Pons (tissue), 1 donor: Measurements from ENCODE around the gene CWC27.

Source experiments
- DNase-seq: peaks from one replicate; pipeline ENCODE4 v3.0.0-alpha.2; 2016; ENCODE audit warnings: low spot score

Gene CWC27

GRCh38 chr5:65035211-65036206 is 266.8 kb downstream of the CWC27 start:
- peak; percentile 82 for DNase-seq

GRCh38 chr5:65037831-65038815 is 269.4 kb downstream of the CWC27 start:
- no peak for DNase-seq

- DNase-seq: no peak
These were observed 272.8 kb downstream of the CWC27 start for GRCh38 chr5:65041296-65042158.

GRCh38 chr5:65043843-65044359 is 275.2 kb downstream of the CWC27 start:
- no peak for DNase-seq

GRCh38 chr5:65047225-65047624 is 278.5 kb downstream of the CWC27 start:
- no peak for DNase-seq

GRCh38 chr5:65047948-65048690 is 279.4 kb downstream of the CWC27 start:
- no peak for DNase-seq

GRCh38 chr5:65050140-65050539 is 281.4 kb downstream of the CWC27 start:
- DNase-seq: no peak

- DNase-seq: no peak
These were observed 282.2 kb downstream of the CWC27 start for GRCh38 chr5:65050826-65051498.

GRCh38 chr5:65055938-65056337 is 287.2 kb downstream of the CWC27 start:
- DNase-seq: no peak

GRCh38 chr5:65059681-65060598 is 291.2 kb downstream of the CWC27 start:
- no peak for DNase-seq

- no peak for DNase-seq
These were observed 292.7 kb downstream of the CWC27 start for GRCh38 chr5:65061250-65061973.

- no peak for DNase-seq
These were observed 293.2 kb downstream of the CWC27 start for GRCh38 chr5:65061974-65062353.

- no peak for DNase-seq
These were observed 293.8 kb downstream of the CWC27 start for GRCh38 chr5:65062469-65063083.

- no peak for DNase-seq
These were observed 296.3 kb downstream of the CWC27 start for GRCh38 chr5:65065001-65065511.

- peak; percentile 60 for DNase-seq
These were observed 297.8 kb downstream of the CWC27 start for GRCh38 chr5:65066387-65067146.

- DNase-seq: no peak
These were observed 298.4 kb downstream of the CWC27 start for GRCh38 chr5:65067147-65067506.
